ENCODE measurements around the gene GRIP2.

GRCh38 chr3:14509796-14510100 lies 30.4 kb downstream of the GRIP2 start:
- TF ChIP-seq POLR2AphosphoS5 (IDR thresholded peaks at IDR 0.05), result no peak
- TF ChIP-seq CTCF (IDR thresholded peaks at IDR 0.05), result no peak
- TF ChIP-seq POLR2A (IDR thresholded peaks at IDR 0.05; ENCODE audit: low read depth), result no peak
- TF ChIP-seq EP300 (IDR thresholded peaks at IDR 0.05), result no peak

Data from esophagus muscularis mucosa (tissue), 4 donors.